ENCODE data around the gene CCDC82.

Gene CCDC82

GRCh38 chr11:96358321-96358720 lies 31.4 kb downstream of the CCDC82 start:
- Histone ChIP-seq H2AFZ (no peak overlapping the region), H3K4me1 (no peaks in the 10 kb centered on the region), H3K9ac (no peak overlapping the region), H3K4me2 (ENCODE audit: low read length) (no peak overlapping the region), H3K4me3 (ENCODE audit: low read depth, low read length) (no peak overlapping the region), H3K27ac (no peak overlapping the region), H3K27me3 (ENCODE audit: control insufficient read depth, insufficient read depth, low read length) (no peaks in the 10 kb centered on the region), H3K36me3 (ENCODE audit: control insufficient read depth, insufficient read depth, low read length) (no peaks in the 10 kb centered on the region), H3K9me3 (ENCODE audit: control insufficient read depth, low read length) (no peaks in the 10 kb centered on the region), H3K79me2 (no peaks in the 10 kb centered on the region)
- TF ChIP-seq, protein P1, sequence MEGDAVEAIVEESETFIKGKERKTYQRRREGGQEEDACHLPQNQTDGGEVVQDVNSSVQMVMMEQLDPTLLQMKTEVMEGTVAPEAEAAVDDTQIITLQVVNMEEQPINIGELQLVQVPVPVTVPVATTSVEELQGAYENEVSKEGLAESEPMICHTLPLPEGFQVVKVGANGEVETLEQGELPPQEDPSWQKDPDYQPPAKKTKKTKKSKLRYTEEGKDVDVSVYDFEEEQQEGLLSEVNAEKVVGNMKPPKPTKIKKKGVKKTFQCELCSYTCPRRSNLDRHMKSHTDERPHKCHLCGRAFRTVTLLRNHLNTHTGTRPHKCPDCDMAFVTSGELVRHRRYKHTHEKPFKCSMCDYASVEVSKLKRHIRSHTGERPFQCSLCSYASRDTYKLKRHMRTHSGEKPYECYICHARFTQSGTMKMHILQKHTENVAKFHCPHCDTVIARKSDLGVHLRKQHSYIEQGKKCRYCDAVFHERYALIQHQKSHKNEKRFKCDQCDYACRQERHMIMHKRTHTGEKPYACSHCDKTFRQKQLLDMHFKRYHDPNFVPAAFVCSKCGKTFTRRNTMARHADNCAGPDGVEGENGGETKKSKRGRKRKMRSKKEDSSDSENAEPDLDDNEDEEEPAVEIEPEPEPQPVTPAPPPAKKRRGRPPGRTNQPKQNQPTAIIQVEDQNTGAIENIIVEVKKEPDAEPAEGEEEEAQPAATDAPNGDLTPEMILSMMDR (IDR thresholded peaks at IDR 0.05) = no peak

- Histone ChIP-seq H3K27me3 (ENCODE audit: control insufficient read depth, insufficient read depth, low read length) (no peaks in the 10 kb centered on the region), H3K9ac (no peak overlapping the region), H3K4me2 (ENCODE audit: low read length) (no peak overlapping the region), H3K79me2 (no peaks in the 10 kb centered on the region), H3K4me3 (ENCODE audit: low read depth, low read length) (no peak overlapping the region), H3K36me3 (ENCODE audit: control insufficient read depth, insufficient read depth, low read length) (no peaks in the 10 kb centered on the region), H3K27ac (no peak overlapping the region), H3K9me3 (ENCODE audit: control insufficient read depth, low read length) (no peaks in the 10 kb centered on the region), H3K4me1 (no peaks in the 10 kb centered on the region), H2AFZ (no peak overlapping the region)
- TF ChIP-seq, protein P1 (IDR thresholded peaks at IDR 0.05) = no peak
Observed at GRCh38 chr11:96357794-96358193, 31.9 kb downstream of the CCDC82 start.

- TF ChIP-seq, protein P1 (IDR thresholded peaks at IDR 0.05) = no peak
- H3K79me2 ChIP-seq = no peaks in the 10 kb centered on the region
- no peak overlapping the region for H2AFZ ChIP-seq
- no peak overlapping the region for H3K4me2 ChIP-seq (ENCODE audit: low read length)
- H3K4me3 ChIP-seq (ENCODE audit: low read depth, low read length) = no peak overlapping the region
- no peaks in the 10 kb centered on the region for H3K36me3 ChIP-seq (ENCODE audit: control insufficient read depth, insufficient read depth, low read length)
- no peak overlapping the region for H3K9ac ChIP-seq
- H3K27ac ChIP-seq = no peak overlapping the region
- no peaks in the 10 kb centered on the region for H3K4me1 ChIP-seq
- H3K27me3 ChIP-seq (ENCODE audit: control insufficient read depth, insufficient read depth, low read length) = no peaks in the 10 kb centered on the region
- no peaks in the 10 kb centered on the region for H3K9me3 ChIP-seq (ENCODE audit: control insufficient read depth, low read length)
Observed at GRCh38 chr11:96356848-96357247, 32.9 kb downstream of the CCDC82 start.

- no peaks in the 10 kb centered on the region for H3K36me3 ChIP-seq (ENCODE audit: control insufficient read depth, insufficient read depth, low read length)
- peak within 1 kb of the TSS; percentile 89 for H3K27ac ChIP-seq
- H3K9ac ChIP-seq = peak within 1 kb of the TSS; percentile 14
- H3K4me3 ChIP-seq (ENCODE audit: low read depth, low read length) = peak within 1 kb of the TSS; percentile 95
- H3K4me1 ChIP-seq = peaks cover 12% of the 10 kb centered on the region
- H3K27me3 ChIP-seq (ENCODE audit: control insufficient read depth, insufficient read depth, low read length) = no peaks in the 10 kb centered on the region
- H3K9me3 ChIP-seq (ENCODE audit: control insufficient read depth, low read length) = no peaks in the 10 kb centered on the region
- TF ChIP-seq, protein P1 (IDR thresholded peaks at IDR 0.05) = peak; percentile 59
- peaks cover 6% of the 10 kb centered on the region for H3K79me2 ChIP-seq
- H3K4me2 ChIP-seq (ENCODE audit: low read length) = peak within 1 kb of the TSS; percentile 76
- H2AFZ ChIP-seq = peak within 1 kb of the TSS; percentile 80
Observed at GRCh38 chr11:96342961-96343711, 46.6 kb downstream of the CCDC82 start, which contains the start of gene MAML2. Gene MAML2, minus strand, starts transcription at chr11:96343195. Its CDS starts 1,300 bp downstream, at chr11:96341895.

All from parathyroid adenoma (tissue), 2 donors.